HG03521 (cell line): ENCODE measurements around the gene CXXC5.

Experiments used
- ATAC-seq: cut with Tn5 transposase; IDR thresholded peaks from one replicate; pipeline ENCODE4 v1.9.1; 2021; ENCODE audit warnings: mild to moderate bottlenecking, moderate library complexity; ENCODE audit not compliant: unreplicated experiment

CXXC5 gene

DNA sequence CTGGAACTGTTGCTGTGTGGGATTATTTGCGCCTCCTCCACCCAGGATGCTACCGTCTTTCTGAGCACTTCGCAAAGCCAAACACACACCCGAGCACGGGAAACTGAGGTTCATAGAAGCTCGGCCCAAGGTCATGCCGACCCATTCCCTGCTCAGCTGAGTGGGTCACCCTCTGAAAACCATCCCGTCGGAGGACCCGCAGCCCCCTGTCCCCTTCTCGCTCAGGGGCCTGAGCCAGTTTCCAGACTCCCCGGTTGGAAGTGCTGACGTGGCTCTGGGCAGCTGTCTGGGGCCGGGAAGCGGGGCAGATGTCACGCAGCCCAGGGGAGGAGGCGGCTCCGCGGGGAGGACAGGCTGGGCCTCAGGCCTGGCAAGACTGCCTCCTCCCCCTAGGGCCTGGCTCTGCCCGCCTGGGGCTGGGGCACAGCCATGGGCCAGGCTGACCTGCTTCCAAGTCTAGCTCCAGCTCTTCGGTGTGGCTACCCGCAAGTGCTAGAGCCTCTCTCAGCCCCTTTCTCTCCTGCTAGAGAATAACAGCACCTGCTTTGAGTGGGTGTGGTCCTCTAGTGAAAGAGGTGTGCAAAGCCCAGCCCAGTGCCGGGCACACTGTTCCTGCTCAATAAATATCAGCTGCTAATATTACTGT is 9.9 kb upstream of the CXXC5 start:
- no peak for ATAC-seq

DNA sequence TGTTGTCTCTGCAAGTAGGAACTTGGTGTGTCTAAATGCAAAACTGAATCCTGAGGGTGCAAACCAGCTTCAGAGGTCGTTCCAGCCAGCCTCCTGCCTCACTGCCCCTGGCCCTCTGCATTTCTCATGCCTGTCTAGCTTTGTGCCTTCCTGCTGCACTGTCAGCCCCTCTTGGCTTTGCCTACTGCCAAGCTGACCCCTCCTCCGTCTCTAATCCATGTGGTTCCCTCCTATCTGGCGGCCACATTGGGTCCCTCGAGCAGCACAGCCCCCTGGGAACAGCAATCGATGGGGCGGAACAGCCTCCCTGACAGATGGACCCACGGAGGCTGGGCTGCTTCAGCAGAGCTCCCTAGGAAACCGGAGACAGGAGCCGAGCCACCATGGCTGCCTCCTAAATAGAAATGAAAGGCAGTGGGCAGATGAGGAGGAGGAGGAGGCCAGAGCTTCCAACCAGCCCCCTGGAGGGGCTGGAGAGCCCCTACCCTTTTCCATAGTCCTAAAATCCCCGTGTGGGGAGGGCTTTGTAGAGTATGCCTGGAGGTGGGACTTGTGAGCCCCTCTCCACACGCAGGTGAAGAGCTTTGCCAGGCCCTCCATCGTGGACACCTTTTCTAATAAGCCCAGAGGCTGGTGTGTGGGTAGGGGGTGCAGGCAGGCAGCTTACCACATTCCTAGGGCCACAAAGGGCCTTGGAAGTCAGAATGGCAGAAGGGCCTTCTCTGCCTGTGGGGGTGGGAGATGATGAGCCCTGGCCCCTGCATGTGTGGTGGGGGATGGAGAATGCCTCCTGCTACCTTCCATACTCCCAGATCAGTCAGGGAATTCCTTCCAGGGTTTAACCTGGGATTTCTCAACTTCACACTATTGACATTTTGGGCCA is 9.2 kb upstream of the CXXC5 start:
- no peak for ATAC-seq

DNA sequence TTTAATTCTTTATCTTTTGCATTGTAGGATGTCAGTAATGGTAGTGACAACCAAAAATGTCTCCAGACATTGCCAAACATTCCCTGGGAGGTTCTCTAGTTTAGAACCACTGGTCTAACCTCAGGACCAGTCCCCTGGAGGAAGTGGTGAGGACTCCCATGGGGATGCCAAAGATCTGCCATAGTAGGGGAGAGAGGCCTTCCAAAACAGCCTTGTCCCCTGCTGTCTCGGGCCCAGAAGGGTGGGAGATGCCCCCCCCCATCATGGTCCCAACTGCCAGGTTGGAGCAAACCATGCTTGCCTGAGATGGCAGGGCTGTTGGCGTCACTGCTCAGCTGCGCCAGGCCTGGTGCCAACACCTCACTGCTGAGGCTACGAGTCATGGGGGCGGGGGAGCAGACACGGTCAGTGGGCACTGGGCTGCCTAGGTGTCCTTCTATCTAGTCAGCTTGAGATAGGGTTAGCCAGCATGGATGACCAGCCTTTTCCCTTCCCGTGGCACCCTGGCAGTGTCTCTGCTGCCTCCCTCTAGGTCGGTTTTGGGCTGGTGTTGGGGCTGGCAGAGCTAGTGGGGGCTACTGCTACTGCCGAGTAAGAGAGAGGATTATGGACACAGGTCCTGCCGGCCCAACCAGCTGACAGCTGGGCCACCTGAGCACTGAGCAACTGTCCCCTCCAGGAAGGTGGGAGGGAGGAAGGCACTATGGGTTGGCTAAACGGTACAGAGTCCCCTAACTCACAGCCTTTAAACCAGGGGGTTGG is 8.3 kb upstream of the CXXC5 start:
- no peak for ATAC-seq

DNA sequence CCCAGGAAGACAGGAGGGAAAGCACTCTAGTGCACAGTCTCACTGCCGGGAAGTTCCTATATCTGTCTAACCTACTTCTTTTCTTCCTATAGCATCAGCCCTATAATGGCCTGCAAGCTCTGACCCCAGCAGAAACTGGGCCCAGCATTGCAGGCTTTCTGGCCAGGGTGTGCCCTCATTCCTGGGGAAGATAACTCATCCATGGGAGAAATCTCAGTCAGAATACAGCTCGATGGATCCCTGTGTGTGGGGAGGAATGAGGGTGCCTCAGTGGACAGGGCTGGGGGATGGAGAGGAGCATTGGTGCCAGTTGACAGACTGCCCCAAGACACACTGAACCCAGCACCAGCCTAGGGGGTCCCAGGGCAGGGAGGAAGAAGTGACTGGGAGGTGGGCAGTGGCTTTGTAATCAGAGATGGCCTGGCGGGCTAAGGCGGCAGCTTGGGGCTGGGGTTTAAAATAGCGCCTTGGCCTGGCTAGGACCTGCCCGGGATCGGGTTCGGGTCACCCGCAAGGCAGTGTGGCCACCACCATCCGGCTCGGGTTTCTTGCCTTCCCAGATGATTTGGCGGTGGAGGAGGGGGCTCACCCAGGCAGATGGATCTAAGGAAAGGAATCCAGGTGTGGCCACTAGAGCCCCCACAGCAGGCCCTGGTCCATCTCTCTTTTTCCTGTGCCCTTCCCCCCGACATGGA is 7.6 kb upstream of the CXXC5 start:
- ATAC-seq, result no peak

DNA sequence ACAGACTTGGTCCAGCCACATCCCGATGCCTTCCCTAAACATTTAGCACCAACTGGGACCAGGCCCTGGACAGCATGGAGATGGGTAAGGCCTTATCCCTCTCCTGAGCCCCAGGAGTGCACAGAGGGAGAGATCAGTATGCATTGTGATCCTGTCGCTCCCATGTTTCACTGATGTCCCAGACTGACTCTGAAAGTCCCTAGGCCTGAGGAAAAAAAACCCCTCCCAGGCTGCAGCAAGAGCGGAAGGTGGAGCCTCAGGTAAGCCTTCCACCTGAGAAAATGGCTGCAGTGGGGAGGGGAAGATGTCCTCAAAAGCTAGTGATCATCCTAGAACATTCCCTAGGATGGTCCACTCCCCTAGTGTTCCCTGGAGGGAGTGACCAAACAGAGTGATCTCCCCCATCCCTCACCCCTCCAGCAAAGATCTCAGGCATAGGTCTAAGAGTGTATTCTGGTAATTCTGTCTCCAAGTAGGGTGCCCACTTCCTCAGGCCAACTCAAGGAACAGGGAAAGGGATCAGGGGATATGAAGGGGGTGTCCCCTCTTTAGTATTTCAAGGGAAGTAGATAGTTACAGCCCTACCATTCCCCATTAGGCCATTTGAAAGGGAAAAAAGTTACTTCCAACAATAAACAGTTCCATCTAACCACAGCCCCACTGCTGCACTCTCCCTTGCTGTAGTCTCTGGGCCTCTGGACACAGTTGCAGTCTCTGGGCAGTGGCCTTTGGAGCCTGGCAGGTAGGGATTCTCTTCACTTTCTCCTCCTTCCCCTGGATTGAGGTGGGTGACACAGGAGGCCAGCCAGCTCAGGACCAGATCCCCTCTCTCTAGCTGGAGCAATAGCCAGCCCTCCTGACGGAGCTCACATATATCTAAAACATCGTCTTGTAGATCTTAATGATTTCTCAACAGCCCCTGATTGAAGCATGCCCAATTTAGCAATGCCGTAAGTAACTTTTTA is 6.8 kb upstream of the CXXC5 start:
- no peak for ATAC-seq

DNA sequence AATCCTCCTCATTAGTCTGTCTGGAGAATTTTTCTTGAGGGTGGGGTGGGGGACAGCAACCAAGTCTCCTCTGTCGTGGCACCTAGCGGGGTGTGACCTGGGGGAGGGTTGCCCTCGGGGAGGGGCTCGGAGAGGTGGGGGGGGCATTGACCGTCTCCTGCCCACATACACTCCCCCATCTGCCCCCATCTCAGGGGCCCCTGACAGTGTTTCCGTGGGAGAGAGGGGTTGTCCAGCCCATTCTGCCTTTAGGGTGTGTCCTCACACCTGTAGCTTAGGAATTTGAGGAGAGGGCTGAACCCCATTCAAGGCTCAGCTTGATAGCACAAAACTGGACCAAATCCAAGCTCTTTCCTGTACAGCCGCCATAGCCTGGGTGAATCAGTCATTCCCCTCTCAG is 5.9 kb upstream of the CXXC5 start:
- ATAC-seq, result no peak

DNA sequence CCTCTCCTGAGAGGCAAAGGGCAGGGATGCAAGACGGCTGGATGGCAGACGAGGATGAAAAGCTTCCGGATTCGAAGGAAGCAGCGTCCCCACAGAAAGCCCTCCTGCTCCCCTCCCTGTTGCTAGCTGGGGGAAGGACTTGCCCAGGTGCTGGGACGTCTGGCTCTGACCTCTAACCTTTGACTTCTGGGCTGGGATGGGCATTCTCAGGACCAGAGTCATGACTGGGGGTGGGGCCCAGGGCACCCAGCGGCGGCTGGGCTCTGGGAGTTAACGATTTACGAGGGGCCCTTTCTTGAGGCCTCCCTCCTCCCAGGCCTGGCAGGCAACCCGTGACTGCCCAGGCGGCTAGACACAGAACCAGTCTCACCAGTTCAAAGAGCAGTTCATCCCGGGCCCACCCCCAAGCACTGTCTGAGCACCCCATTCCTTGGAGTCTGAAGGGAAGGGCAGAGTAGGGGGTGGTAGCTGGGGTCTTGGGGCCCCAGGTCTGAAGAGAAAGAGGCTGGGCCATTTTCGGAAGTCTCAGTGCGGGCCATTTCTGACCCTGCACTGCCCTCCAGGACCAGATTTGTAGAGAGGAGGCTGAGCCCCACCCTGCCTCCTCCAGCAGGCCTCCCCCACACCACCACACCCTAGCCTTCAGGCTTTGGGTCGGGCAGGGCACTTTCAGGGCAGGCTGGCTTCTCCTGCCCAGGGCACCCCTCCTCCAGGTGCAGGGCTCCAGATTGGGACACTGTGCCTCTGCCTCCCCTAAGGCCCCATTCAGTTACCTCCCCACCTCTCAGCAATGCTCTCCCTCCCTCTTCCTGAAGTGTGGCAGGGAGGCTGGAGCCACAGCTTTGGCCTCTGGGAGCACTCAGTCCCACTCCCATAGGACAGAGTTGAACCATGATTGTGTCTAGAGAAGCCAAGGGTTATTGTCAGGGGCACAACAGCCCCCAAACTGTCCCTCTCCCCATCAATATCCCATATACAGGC is 5.0 kb upstream of the CXXC5 start:
- ATAC-seq, result no peak

DNA sequence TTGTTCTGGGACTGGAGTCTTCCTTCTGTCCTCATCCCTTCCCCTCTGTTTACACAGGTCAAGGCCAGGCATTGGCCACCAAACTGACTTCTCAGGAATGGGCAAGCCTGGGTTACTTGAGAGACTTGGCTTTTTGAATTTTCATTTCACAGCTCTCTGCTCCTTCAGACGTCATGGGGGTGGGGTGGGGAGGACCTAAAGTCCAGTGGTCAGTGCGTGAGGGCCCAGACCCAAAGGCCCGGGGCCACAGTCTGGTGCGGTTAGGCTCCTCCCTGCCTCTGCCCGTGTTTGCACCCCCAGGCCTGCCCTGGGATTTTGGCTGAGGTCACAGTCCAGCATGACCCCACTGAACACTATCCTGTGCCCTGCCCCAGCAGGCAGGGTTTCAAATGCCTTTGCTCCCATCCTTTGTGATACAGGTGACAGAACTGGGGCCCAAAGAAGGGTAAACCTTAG is 4.1 kb upstream of the CXXC5 start:
- ATAC-seq, result no peak

DNA sequence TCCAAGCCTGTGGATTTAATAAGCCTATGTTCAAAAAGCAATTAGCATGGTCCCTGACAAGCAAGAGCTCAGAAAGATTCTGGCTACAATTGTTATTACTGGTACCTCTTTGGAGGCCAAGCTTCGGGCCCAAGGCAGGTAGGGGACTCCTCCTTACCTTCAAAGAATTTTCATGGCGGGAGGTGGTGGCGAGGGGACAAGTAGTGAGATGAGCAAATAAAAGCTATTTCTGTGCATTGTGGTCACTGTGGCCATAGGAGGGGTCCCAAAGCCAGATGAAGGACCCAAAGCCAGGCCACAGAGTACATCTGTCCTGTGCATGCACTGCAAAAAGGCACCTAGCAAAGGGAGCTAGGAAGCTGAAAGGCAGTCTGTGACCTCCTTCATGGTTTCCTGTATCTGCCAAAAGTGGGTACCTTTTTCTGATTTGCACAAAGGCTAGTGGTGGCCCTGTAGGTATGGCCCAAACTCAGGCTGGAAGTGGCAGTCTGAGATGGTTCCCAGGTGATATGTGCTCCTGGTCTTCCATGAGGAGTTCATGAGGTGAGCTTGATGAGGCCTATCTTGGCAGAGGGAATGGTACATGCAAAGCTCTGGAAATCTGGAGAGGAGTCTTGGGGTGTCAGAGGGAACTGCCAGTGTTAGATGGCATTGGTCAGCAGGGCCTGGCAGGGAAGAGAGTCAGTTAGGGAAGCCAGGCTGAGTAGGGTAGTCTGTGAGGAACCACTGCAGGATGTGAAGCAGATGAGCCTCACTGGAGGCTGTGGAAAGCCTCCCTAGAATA is 3.3 kb upstream of the CXXC5 start:
- no peak for ATAC-seq

DNA sequence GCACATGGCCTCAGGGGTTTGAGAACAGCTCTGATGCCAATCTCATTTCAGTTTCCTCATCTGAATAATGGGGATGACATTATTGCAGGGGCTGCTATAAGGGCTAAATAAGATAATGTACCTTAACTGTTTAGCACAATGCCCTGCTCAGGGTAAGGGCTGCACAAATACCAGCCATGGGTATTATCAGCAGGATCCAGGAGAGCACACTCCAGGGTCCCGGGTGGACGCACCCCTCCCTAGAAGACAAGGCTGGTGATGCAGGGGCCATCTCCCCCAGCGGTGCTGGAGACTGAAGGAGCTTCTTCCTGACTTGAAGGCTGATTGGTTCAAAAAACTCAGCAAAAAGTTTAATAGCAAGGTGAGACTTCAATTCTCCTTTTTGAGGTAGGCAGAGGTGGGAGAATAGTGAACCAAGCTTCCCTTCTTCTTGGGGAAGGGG is 2.7 kb upstream of the CXXC5 start:
- no peak for ATAC-seq

DNA sequence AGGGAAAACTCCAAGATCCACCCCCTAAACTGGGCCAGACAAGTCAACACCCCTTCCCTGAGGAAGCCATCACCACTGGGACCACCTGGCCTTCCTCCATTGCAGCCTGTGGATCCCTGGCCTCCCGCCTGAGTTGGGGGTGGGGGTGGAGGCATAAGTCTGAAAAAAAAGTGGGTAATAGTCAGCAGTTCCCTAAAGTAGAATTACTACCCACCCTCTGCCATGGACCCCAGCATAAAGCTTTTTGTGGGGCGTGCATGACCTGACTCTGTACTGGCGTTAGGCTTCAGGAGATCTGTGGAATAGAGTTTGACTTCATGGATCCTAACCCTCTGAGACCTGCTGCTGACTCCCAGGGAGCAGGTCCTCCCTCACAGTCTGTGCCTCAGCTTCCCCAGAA is 2.0 kb upstream of the CXXC5 start:
- ATAC-seq, result no peak

DNA sequence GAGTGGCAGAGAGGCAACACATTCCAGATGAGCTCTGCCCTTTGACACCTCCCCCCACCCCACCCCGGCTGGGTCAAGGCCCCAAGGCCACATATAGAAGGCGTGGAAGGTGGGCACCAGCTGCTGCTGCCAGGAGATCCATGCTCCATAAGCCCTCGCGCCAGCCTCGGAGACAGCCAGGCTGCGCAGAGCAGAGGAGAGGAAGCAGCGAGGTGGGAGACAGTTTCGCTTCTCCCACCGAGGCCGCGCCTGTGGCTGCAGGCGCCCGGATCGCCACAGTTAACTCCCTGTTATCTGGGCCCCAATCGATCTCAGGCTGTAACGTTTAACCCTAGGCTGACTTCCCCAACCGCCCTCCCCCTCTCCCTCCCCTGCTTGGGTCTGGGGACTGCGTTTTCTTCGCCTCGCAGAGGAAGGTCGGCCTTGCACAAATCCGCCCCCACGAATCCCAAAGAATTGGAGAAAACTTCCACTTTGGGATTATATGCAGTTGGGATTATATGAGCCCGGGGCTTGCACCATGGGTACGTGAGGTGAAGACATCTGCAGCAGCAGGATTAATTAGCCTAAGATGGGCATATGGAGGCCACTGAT is 1.1 kb upstream of the CXXC5 start:
- ATAC-seq, result no peak

DNA sequence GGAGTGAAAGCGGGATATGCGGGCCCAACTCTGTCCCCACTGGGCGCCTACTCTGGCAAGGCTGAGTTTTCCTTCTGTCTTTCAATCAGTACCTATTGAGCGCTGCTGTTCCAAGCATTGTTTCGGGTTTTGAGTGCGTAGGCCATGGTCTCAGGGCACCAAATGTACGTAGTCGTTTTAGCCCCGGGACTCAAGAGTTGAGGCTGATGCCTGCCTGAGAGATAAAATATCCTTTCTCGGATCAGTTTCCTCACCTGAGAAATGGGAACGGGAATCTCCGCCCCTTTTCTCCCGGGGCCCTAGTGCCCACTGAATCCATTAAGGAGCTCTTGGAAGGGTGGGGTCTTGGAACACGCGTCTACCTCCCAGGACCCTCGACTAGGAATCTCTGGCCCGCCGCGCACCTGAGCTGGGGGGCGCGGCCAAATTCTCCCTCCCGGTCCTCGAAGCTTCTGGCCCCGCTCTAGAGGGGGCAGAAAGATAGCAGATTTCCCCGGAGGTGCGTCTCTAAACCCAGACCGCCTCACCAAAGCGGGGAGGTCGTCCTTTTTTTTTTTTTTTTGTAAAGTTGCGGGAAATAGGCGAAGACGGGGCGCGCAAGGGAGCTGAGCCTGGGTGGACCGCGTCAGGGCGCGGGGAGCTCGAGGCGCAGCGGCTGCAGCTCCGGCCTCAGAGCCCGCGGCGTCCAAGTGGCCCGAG is 494 bp upstream of the CXXC5 start:
- no peak for ATAC-seq

DNA sequence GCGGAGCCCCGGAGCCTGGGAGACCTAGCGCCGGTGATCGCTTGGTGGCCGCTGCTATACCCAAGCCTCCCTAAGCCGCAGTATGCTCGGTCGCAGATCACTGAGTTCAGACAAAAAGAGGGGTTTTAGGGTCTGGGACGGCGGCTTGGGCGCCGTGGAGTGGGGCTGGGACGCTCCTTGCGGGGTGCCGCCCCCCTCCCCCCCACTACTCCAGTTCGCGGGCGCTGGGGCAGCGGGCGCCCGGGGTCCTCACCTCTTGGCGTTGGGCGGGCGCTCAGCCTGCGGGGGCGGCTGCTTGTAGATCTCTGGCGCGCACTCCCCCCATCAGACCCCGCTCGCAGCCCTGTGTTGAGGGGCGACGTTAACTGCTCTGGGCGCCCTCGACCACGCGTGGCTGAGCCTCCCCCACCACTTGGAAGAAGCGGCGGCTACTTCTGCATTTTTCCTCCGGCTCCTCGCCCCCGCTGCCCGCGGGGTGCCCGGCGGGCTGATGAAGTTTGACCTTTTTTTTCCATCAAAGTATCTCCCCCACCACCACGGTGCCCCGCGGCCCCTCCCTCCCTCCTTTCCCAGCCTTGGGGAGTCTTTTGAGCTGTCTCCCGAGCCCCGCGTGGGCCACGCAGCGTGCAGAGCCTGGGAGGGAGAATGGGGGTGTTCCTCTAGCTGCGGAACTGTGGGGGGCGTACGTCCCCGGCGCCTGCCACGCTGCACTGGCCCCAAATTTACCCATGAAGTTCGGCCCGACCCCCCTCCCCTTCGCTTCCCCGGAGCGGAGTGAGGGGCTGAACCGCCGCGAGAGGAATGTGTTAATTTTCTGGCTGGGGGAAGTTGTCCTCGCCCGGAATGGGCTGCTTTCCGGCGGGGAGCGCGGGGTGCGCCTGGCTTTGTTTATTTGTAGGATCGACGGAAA is 1.2 kb downstream of the CXXC5 start:
- ATAC-seq, result no peak

DNA sequence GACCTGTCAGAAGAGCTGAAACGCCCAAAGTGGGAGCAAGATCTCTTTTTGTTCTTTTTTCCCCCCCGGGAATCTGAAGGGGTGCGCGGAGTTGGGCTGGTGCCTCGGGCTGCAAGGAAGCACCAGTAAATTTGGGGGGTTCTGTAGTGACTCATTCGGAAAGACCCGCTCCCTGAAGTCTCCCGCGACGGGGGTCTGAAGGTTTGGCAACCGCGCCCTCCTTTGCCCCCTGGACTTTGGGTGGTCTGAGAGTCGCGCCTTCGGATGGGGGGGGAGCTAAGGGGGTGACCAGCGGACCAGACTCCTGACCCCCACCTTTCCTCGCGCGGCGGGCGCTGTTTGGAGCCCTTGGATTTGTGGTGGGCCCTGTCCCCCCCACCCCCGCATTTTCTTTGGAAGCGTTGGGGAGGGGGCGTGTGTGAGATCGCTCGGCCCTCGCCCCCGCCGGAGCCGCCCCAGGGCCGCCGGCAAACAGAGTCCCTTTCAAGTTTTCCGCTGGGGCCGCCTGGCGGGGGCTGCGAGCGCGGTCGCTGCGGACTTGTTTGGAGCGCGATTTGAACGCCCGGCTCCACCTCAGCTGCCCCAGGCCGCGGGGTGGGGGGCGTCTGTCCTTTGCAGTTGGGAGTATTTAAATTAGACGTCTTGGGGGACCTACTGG is 2.0 kb downstream of the CXXC5 start:
- no peak for ATAC-seq
